ENCODE results near the gene JADE2.

DNA sequence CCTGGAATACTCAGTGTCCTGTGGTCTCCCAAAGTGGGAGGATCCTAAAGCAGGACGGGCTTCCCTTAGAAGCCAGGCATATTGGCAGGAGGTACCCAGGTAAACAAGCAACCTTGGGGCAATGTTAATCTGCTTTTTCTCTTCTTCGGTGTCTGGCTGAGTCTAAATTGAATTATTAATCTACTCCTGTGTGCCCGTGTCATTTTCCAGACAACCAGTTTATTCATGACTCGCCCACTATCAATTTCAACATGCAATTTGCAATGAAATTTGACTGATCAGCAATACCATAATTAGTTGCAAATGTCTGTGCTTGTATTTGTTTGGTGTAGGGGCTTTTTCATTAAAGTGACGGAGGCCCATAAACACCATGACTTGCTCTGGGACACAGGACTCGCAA is 32.9 kb upstream of the JADE2 start:
- TF ChIP-seq GATA3 (IDR thresholded peaks at IDR 0.05; ENCODE audit: low read depth, low read length) = no peak
- no peak for TF ChIP-seq GATA2 (IDR thresholded peaks at IDR 0.05; ENCODE audit: low read depth, low read length)
